MM.1S (cell line): Measurements from ENCODE around the gene NDUFA11.

ENCODE experiments used
- DNase-seq: peaks from one replicate; pipeline ENCODE4 v3.0.0-alpha.2; 2015
- H2AFZ ChIP-seq: fragments of 300-600 bp; sonication (generic); 2 replicates; pipeline ENCODE4 v1.6.0; 2016; ENCODE audit warnings: antibody characterized with exemption, low read length
- H3F3A ChIP-seq: fragments of 300-600 bp; sonication (generic); 2 replicates; pipeline ENCODE4 v1.6.1; 2016; ENCODE audit warnings: mild to moderate bottlenecking, antibody characterized with exemption, low read length, moderate library complexity, mixed read lengths; ENCODE audit not compliant: insufficient read depth
- H3K27ac ChIP-seq: fragments of 300-600 bp; sonication (generic); 2 replicates; pipeline ENCODE4 v1.5.1; 2016; ENCODE audit warnings: mild to moderate bottlenecking, low read length
- H3K27me3 ChIP-seq: fragments of 300-600 bp; sonication (generic); replicated peaks from 2 replicates; pipeline ENCODE4 v1.6.0; 2016; ENCODE audit warnings: low read length; ENCODE audit not compliant: insufficient read depth
- H3K36me3 ChIP-seq: fragments of 300-600 bp; sonication (generic); replicated peaks from 2 replicates; pipeline ENCODE4 v1.6.1; 2016; ENCODE audit warnings: mild to moderate bottlenecking, low read length, mixed read lengths; ENCODE audit not compliant: insufficient read depth
- H3K4me1 ChIP-seq: fragments of 300-600 bp; sonication (generic); 2 replicates; pipeline ENCODE4 v1.6.1; 2016; ENCODE audit warnings: low read length, mixed read lengths
- H3K4me2 ChIP-seq: fragments of 300-600 bp; sonication (generic); 2 replicates; pipeline ENCODE4 v1.6.0; 2016; ENCODE audit warnings: low read depth, low read length
- H3K4me3 ChIP-seq: fragments of 300-600 bp; sonication (generic); 2 replicates; pipeline ENCODE4 v1.5.1; 2016; ENCODE audit warnings: low read length, mixed read lengths
- H3K79me2 ChIP-seq: fragments of 300-600 bp; sonication (generic); 2 replicates; pipeline ENCODE4 v1.6.1; 2016; ENCODE audit warnings: mixed run types, low read length, mixed read lengths
- H3K9ac ChIP-seq: fragments of 300-600 bp; sonication (generic); 2 replicates; pipeline ENCODE4 v1.6.1; 2016; ENCODE audit warnings: low read length, mixed read lengths
- H3K9me2 ChIP-seq: fragments of 300-600 bp; sonication (generic); replicated peaks from 2 replicates; pipeline ENCODE4 v1.6.1; 2016; ENCODE audit warnings: mild to moderate bottlenecking, low read length, mixed read lengths; ENCODE audit not compliant: insufficient read depth
- H3K9me3 ChIP-seq: fragments of 300-600 bp; sonication (generic); replicated peaks from 2 replicates; pipeline ENCODE4 v1.6.1; 2016; ENCODE audit warnings: mild to moderate bottlenecking, low read length, mixed read lengths; ENCODE audit not compliant: insufficient read depth
- H4K20me1 ChIP-seq: fragments of 300-600 bp; sonication (generic); 2 replicates; pipeline ENCODE4 v1.6.1; 2016; ENCODE audit warnings: mild to moderate bottlenecking, low read length, moderate library complexity, mixed read lengths; ENCODE audit not compliant: insufficient read depth
- EZH2 ChIP-seq: fragments of 300-600 bp; sonication (generic); optimal IDR thresholded peaks from 2 replicates; pipeline ENCODE3; 2017; ENCODE audit warnings: low read depth, mild to moderate bottlenecking, antibody characterized with exemption, low read length, mixed read lengths
- EZH2phosphoT487 ChIP-seq: fragments of 300-600 bp; sonication (generic); IDR thresholded peaks from 2 replicates; pipeline ENCODE4 v1.6.1; 2018; ENCODE audit warnings: antibody characterized with exemption, low read length
- TF ChIP-seq, protein P1 (sequence below): fragments of 300-600 bp; sonication (generic); IDR thresholded peaks from 2 replicates; pipeline ENCODE4 v1.5.1; 2016; ENCODE audit warnings: antibody characterized with exemption, low read length, mixed read lengths

NDUFA11 gene

DNA sequence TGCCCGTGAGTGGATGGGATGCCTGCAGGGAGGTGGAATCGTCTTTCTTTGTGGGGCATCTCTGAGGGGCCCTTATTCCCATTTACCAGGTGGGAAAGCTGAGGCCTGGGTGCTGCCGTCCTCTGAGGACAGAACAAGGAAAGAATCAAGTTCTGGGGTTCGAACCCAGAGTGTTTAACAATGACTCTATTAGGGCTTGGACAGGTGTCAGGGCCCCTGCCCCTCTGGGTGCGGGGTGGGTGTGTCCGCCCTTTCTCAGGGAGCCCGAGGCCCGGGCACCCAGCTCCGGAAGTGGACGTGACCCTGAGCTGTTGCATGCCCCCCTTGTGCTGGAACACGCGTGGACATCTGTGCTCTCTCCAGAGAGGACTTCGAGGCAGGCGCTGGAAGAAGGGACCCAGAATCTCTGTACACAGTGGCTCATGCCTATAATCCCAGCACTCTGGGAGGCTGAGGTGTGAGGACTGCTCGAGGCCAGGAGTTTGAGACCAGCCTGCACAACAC lies 10.8 kb downstream of the NDUFA11 start:
- no peak overlapping the region for H3K4me2 ChIP-seq
- no peak for DNase-seq
- TF ChIP-seq, protein P1, sequence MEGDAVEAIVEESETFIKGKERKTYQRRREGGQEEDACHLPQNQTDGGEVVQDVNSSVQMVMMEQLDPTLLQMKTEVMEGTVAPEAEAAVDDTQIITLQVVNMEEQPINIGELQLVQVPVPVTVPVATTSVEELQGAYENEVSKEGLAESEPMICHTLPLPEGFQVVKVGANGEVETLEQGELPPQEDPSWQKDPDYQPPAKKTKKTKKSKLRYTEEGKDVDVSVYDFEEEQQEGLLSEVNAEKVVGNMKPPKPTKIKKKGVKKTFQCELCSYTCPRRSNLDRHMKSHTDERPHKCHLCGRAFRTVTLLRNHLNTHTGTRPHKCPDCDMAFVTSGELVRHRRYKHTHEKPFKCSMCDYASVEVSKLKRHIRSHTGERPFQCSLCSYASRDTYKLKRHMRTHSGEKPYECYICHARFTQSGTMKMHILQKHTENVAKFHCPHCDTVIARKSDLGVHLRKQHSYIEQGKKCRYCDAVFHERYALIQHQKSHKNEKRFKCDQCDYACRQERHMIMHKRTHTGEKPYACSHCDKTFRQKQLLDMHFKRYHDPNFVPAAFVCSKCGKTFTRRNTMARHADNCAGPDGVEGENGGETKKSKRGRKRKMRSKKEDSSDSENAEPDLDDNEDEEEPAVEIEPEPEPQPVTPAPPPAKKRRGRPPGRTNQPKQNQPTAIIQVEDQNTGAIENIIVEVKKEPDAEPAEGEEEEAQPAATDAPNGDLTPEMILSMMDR, result no peak
- H3K27me3 ChIP-seq, result peaks cover 20% of the 10 kb centered on the region
- no peaks in the 10 kb centered on the region for H3K36me3 ChIP-seq
- H3F3A ChIP-seq, result no peaks in the 10 kb centered on the region
- H2AFZ ChIP-seq, result no peak overlapping the region
- no peaks in the 10 kb centered on the region for H3K9me3 ChIP-seq
- H3K79me2 ChIP-seq, result peaks cover 12% of the 10 kb centered on the region
- H3K27ac ChIP-seq, result no peak overlapping the region
- no peaks in the 10 kb centered on the region for H3K9me2 ChIP-seq
- no peaks in the 10 kb centered on the region for H3K4me1 ChIP-seq
- H3K9ac ChIP-seq, result no peak overlapping the region
- H4K20me1 ChIP-seq, result peaks cover 7% of the 10 kb centered on the region; the same call in 1 of the 2 replicates
- no peak overlapping the region for H3K4me3 ChIP-seq

GRCh38 chr19:5891938-5892771 lies 11.4 kb downstream of the NDUFA11 start:
- Histone ChIP-seq H3K79me2 (peaks cover 6% of the 10 kb centered on the region), H3K9ac (no peak overlapping the region), H3K9me3 (no peaks in the 10 kb centered on the region), H3K4me2 (no peak overlapping the region), H4K20me1 (0 out of 2 replicates have a peak, but pooled peaks cover 2% of the 10 kb centered on the region), H3K36me3 (no peaks in the 10 kb centered on the region), H3K9me2 (no peaks in the 10 kb centered on the region), H3K27me3 (peaks cover 24% of the 10 kb centered on the region), H3K27ac (no peak overlapping the region), H3K4me3 (no peak overlapping the region), H3K4me1 (no peaks in the 10 kb centered on the region), H2AFZ (no peak overlapping the region), H3F3A (no peaks in the 10 kb centered on the region)
- no peak for DNase-seq
- no peak for TF ChIP-seq EZH2phosphoT487
- TF ChIP-seq, protein P1, result peak; percentile 54

- H3K36me3 ChIP-seq, result no peaks in the 10 kb centered on the region
- H3K4me2 ChIP-seq, result no peak overlapping the region
- no peaks in the 10 kb centered on the region for H3K4me1 ChIP-seq
- no peak overlapping the region for H3K4me3 ChIP-seq
- no peak overlapping the region for H3K9ac ChIP-seq
- no peak for DNase-seq
- H3F3A ChIP-seq, result no peaks in the 10 kb centered on the region
- H3K27ac ChIP-seq, result no peak overlapping the region
- 0 out of 2 replicates have a peak, but pooled peaks cover 2% of the 10 kb centered on the region for H4K20me1 ChIP-seq
- TF ChIP-seq EZH2phosphoT487 (no peak), EZH2 (no peak)
- TF ChIP-seq, protein P1, result no peak
- peaks cover 30% of the 10 kb centered on the region for H3K27me3 ChIP-seq
- H3K9me3 ChIP-seq, result no peaks in the 10 kb centered on the region
- H2AFZ ChIP-seq, result no peak overlapping the region
- H3K79me2 ChIP-seq, result no peaks in the 10 kb centered on the region
- no peaks in the 10 kb centered on the region for H3K9me2 ChIP-seq
These were observed 12.0 kb downstream of the NDUFA11 start for GRCh38 chr19:5891572-5891937.
